Ishikawa (cell line): ENCODE measurements around the gene CDC42BPA.

ENCODE experiments used
- CREB1 ChIP-seq: IDR thresholded peaks from 2 replicates; pipeline ENCODE4 v1.6.1; 2012; ENCODE audit warnings: low read depth
- YY1 ChIP-seq: IDR thresholded peaks from 2 replicates; pipeline ENCODE4 v1.6.1; 2012; ENCODE audit warnings: low read depth

DNA sequence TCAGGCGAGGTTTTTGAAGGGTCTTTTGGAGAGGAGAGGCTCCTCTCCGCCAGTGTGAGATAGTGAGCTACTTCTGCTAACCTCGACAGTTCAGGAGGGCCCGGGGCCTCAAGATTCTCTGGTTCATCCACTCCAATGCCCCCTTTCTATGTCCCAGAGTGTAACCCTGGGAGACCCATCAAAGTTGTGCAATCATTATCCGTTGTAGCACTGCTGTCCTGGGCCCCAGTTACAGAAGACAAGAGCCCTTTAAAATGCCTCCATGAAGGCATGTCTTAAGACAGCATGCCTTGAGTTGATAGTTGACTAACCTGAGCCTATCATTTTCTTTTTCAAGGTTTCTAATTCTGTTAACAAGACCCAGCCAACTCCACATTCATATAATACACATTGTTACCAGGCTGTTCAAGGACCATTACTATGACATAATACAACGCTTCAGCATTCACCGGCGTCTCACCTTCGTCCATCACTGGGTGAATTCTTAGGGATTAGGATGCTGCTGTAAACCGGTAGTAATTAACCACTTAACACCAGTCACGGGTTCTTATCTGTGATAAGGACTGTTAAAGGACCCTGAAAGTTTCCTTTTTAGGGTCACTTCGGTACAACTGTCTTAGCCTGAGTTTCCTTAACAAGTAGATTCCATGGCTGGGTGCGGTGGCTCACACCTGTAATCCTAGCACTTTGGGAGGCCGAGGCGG lies 37.4 kb upstream of the CDC42BPA start:
- TF ChIP-seq YY1 (no peak), CREB1 (no peak)
